GM18508 (cell line): ENCODE data around the gene TRIM16.
"Not testable (repeated sequence)": the region's sequence is repeated elsewhere in the genome, so short reads cannot be mapped to it uniquely, and the experiment has no call there.

ENCODE experiments used
- ATAC-seq: cut with Tn5 transposase; IDR thresholded peaks from one replicate; pipeline ENCODE4 v1.9.1; 2021; ENCODE audit warnings: moderate number of reproducible peaks; ENCODE audit not compliant: insufficient read depth, unreplicated experiment

TRIM16 gene

GRCh38 chr17:15622124-15622523, 62.0 kb downstream of the TRIM16 start:
- not testable (repeated sequence) for ATAC-seq

- ATAC-seq = not testable (repeated sequence)
These were observed 64.6 kb downstream of the TRIM16 start, which contains the start of gene FBXW10B for GRCh38 chr17:15619331-15620058. Gene FBXW10B, minus strand, starts transcription at chr17:15619704. Its CDS starts 192 bp downstream, at chr17:15619512.

GRCh38 chr17:15616828-15617227, 67.3 kb downstream of the TRIM16 start:
- not testable (repeated sequence) for ATAC-seq

- not testable (repeated sequence) for ATAC-seq
These were observed 68.3 kb downstream of the TRIM16 start for GRCh38 chr17:15615850-15616249.

- ATAC-seq = not testable (repeated sequence)
These were observed 71.0 kb downstream of the TRIM16 start for GRCh38 chr17:15613111-15613510.

- ATAC-seq = not testable (repeated sequence)
These were observed 91.2 kb downstream of the TRIM16 start for GRCh38 chr17:15592960-15593359.

GRCh38 chr17:15591986-15592385, 92.1 kb downstream of the TRIM16 start:
- ATAC-seq = not testable (repeated sequence)

- ATAC-seq = not testable (repeated sequence)
These were observed 93.3 kb downstream of the TRIM16 start for GRCh38 chr17:15590844-15591243.

- not testable (repeated sequence) for ATAC-seq
These were observed 94.3 kb downstream of the TRIM16 start for GRCh38 chr17:15589544-15590536.

GRCh38 chr17:15588017-15588416, 96.1 kb downstream of the TRIM16 start:
- ATAC-seq = not testable (repeated sequence)

- ATAC-seq = not testable (repeated sequence)
These were observed 100.8 kb downstream of the TRIM16 start for GRCh38 chr17:15583313-15583712.

- ATAC-seq = not testable (repeated sequence)
These were observed 102.6 kb downstream of the TRIM16 start for GRCh38 chr17:15581462-15581861.
